Type B pancreatic cell (in vitro differentiated cells): Measurements from ENCODE around the gene DAPK3. TPM values are rescaled to one million over a fixed set of nuclear protein-coding genes. Genes with fewer than 3 reads are reported as not detected.
"Not testable (repeated sequence)": the region's sequence is repeated elsewhere in the genome, so short reads cannot be mapped to it uniquely, and the experiment has no call there.

Experiments
- DNase-seq: peaks from one replicate; pipeline ENCODE4 v3.0.0; 2021; ENCODE audit warnings: mixed read lengths; ENCODE audit not compliant: unreplicated experiment; ENCODE audit errors: extremely low spot score
- H3K27ac Mint-ChIP-seq: 2 replicates; pipeline ENCODE4 v1.8.0; 2021; ENCODE audit warnings: mild to moderate bottlenecking, mixed read lengths
- H3K27me3 Mint-ChIP-seq: 2 replicates; pipeline ENCODE4 v1.8.0; 2021; ENCODE audit warnings: mixed read lengths
- H3K36me3 Mint-ChIP-seq: 2 replicates; pipeline ENCODE4 v1.8.0; 2021; ENCODE audit warnings: mixed read lengths
- H3K4me1 Mint-ChIP-seq: one replicate; pipeline ENCODE4 v1.8.0; 2021; ENCODE audit warnings: mixed read lengths; ENCODE audit not compliant: unreplicated experiment
- H3K4me3 Mint-ChIP-seq: 2 replicates; pipeline ENCODE4 v1.8.0; 2021; ENCODE audit warnings: mild to moderate bottlenecking, mixed read lengths
- H3K9me3 Mint-ChIP-seq: 2 replicates; pipeline ENCODE4 v1.8.0; 2021; ENCODE audit warnings: mixed read lengths
- CTCF ChIP-seq: fragments of 200-600 bp; sonication (generic); conservative IDR thresholded peaks from 2 replicates; pipeline ENCODE4 v1.5.0; 2021; ENCODE audit warnings: antibody characterized with exemption, mild to moderate bottlenecking
- total RNA-seq: library from RNA; stranded (reverse); gene quantifications from 2 replicates; pipeline ENCODE4 v1.2.1, GENCODE V29; 2021; ENCODE audit warnings: low replicate concordance

Gene DAPK3
- total RNA-seq, 1 donor from 2014 or later: 83.5 TPM

GRCh38 chr19:3961007-3961406 lies 9.9 kb downstream of the DAPK3 start:
- Mint-ChIP-seq H3K4me1 (no peaks in the 10 kb centered on the region), H3K9me3 (no peaks in the 10 kb centered on the region), H3K36me3 (no peaks in the 10 kb centered on the region), H3K27ac (no peak overlapping the region), H3K27me3 (no peaks in the 10 kb centered on the region), H3K4me3 (no peak overlapping the region)
- no peak for DNase-seq
- TF ChIP-seq CTCF: no peak

GRCh38 chr19:3959766-3960131 lies 11.2 kb downstream of the DAPK3 start:
- Mint-ChIP-seq H3K27me3 (no peaks in the 10 kb centered on the region), H3K4me1 (no peaks in the 10 kb centered on the region), H3K4me3 (no peak overlapping the region), H3K27ac (no peak overlapping the region), H3K36me3 (no peaks in the 10 kb centered on the region), H3K9me3 (no peaks in the 10 kb centered on the region)
- no peak for DNase-seq
- TF ChIP-seq CTCF: no peak

- Mint-ChIP-seq H3K4me1 (no peaks in the 10 kb centered on the region), H3K4me3 (no peak overlapping the region), H3K27me3 (no peaks in the 10 kb centered on the region), H3K27ac (no peak overlapping the region), H3K36me3 (no peaks in the 10 kb centered on the region), H3K9me3 (no peaks in the 10 kb centered on the region)
- DNase-seq: no peak
- TF ChIP-seq CTCF: no peak
Observed at GRCh38 chr19:3958836-3959765, 11.8 kb downstream of the DAPK3 start.

GRCh38 chr19:3955688-3956087 lies 15.2 kb downstream of the DAPK3 start:
- Mint-ChIP-seq H3K36me3 (no peaks in the 10 kb centered on the region), H3K27ac (no peak overlapping the region), H3K27me3 (no peaks in the 10 kb centered on the region), H3K9me3 (no peaks in the 10 kb centered on the region), H3K4me1 (no peaks in the 10 kb centered on the region), H3K4me3 (no peak overlapping the region)
- TF ChIP-seq CTCF: no peak
- no peak for DNase-seq

- DNase-seq, H3K27me3 Mint-ChIP-seq, H3K4me3 Mint-ChIP-seq, H3K36me3 Mint-ChIP-seq, H3K27ac Mint-ChIP-seq, H3K9me3 Mint-ChIP-seq, H3K4me1 Mint-ChIP-seq: not testable (repeated sequence)
Observed at GRCh38 chr19:3955276-3955675, 15.6 kb downstream of the DAPK3 start.

- H3K27me3 Mint-ChIP-seq: no peaks in the 10 kb centered on the region
- TF ChIP-seq CTCF: no peak
- no peak overlapping the region for H3K27ac Mint-ChIP-seq
- no peak for DNase-seq
- H3K4me3 Mint-ChIP-seq: no peak overlapping the region
- no peaks in the 10 kb centered on the region for H3K36me3 Mint-ChIP-seq
- no peaks in the 10 kb centered on the region for H3K4me1 Mint-ChIP-seq
- no peaks in the 10 kb centered on the region for H3K9me3 Mint-ChIP-seq
Observed at GRCh38 chr19:3954107-3954506, 16.8 kb downstream of the DAPK3 start.

GRCh38 chr19:3952755-3953276 lies 18.1 kb downstream of the DAPK3 start:
- H3K9me3 Mint-ChIP-seq, H3K27ac Mint-ChIP-seq, H3K4me3 Mint-ChIP-seq, H3K36me3 Mint-ChIP-seq, H3K4me1 Mint-ChIP-seq, H3K27me3 Mint-ChIP-seq, DNase-seq: not testable (repeated sequence)
